ENCODE measurements around the gene RNF212.

Gene RNF212

DNA sequence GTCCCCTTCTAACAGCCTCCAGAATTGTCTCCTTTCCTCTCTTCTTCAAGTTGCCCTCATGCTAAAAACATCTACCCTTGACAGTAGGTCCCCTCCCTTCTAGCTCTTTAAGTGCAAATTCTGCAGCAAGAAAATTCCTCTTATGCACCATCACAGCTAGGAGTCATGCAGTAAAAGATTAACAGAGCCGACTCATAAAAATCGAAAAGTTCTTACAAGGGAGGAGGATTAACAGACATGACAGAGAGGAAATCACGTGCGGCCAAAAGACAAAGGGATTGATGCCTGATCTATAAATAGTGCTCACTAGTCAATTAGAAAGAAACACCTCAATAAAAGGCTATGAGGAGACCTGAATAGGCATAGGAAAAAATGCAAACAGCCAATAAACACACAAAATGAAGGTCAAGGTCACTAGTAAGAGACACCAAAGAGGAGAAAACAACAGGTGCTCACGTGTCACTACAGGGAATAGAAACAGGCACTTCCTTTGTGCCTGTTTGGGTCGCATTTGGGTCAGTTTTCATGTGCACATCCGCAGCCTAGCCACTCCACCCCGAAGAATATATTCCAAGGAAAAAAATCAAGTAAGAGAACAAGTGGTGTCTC, 3.4 kb downstream of the RNF212 start:
- no peak for TF ChIP-seq TAF1 (IDR thresholded peaks at IDR 0.05; ENCODE audit: borderline replicate concordance, insufficient read depth, low read length)
- no peak for TF ChIP-seq REST (IDR thresholded peaks at IDR 0.05; ENCODE audit: insufficient read depth in 1 of 2, low read depth in 2 of 2, low read length in 2 of 2)

DNA sequence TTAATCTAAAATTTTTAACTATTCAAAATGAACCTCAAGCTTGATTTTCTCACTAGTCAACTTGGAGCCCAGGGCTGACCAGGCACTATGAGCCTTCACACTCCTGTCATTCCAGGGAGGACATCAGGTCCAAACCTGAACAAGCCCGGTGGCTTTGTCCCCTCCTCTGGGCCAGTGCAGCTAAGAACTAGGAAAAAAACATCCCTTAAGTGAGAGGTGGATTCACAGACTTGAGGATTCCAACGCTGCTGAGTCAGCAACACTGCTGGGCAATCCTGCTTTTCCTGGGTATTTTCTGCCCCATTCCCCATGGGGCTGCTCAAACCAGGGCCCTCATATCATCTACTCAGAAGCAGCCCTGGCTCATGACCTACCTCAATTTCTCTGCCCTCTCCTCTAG, 4.0 kb downstream of the RNF212 start:
- TF ChIP-seq POLR2AphosphoS5 (IDR thresholded peaks at IDR 0.05; ENCODE audit: low read depth, low read length): no peak

- TF ChIP-seq SIN3A (IDR thresholded peaks at IDR 0.05; ENCODE audit: borderline replicate concordance, insufficient read depth, low read length) (no peak), FOXP2 (optimal IDR thresholded peaks at IDR 0.05; ENCODE audit: borderline replicate concordance, extremely low read depth, extremely low read length, insufficient read depth) (no peak)
Observed at GRCh38 chr4:1105662-1106061, 7.7 kb downstream of the RNF212 start.

DNA sequence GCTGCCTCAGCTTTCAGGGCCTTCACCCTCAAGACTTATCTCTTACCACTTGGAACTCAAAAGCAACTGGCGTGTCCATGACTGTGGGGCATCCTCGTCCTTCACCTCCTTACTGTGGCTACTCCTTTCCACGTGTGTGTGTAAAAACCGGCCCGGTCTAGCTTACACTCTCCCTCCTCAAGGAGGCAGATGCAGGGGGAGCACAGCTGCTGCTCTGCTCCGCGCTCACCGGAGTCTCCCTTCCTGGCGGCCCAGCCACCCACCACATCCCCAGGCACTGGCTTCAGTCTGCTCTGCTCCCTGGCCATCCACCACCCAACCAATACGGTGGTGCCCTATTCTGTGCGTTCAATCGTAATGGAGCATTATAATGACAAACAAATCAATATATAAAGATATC, 8.3 kb downstream of the RNF212 start:
- TF ChIP-seq POLR2AphosphoS5 (IDR thresholded peaks at IDR 0.05; ENCODE audit: low read depth, low read length) (no peak), TAF1 (IDR thresholded peaks at IDR 0.05; ENCODE audit: borderline replicate concordance, insufficient read depth, low read length) (no peak), FOXP2 (optimal IDR thresholded peaks at IDR 0.05; ENCODE audit: borderline replicate concordance, extremely low read depth, extremely low read length, insufficient read depth) (no peak), REST (IDR thresholded peaks at IDR 0.05; ENCODE audit: insufficient read depth in 1 of 2, low read depth in 2 of 2, low read length in 2 of 2) (no peak), SIN3A (IDR thresholded peaks at IDR 0.05; ENCODE audit: borderline replicate concordance, insufficient read depth, low read length) (no peak)

DNA sequence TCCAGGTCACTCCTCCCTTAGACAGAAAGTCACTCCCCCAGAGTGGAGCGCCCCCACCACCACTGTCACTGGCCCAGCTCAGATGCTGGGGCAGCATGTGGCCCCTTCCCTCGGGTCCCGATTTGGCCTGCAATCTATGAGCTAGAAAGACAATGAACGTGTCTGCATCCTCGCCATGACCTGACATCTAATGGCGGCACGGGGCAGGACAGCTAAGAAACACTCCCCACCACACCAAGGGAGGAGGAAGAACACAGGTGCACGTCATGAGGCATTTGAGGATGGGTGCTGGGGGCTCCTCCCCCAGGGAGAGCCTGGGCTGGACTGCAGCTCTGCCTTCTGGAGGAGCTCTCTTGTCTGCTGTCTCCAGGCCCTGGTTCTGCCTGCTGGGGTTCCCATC, 8.7 kb downstream of the RNF212 start:
- TF ChIP-seq SIN3A (IDR thresholded peaks at IDR 0.05; ENCODE audit: borderline replicate concordance, insufficient read depth, low read length) (no peak), TAF1 (IDR thresholded peaks at IDR 0.05; ENCODE audit: borderline replicate concordance, insufficient read depth, low read length) (no peak), POLR2AphosphoS5 (IDR thresholded peaks at IDR 0.05; ENCODE audit: low read depth, low read length) (no peak), REST (IDR thresholded peaks at IDR 0.05; ENCODE audit: insufficient read depth in 1 of 2, low read depth in 2 of 2, low read length in 2 of 2) (no peak), FOXP2 (optimal IDR thresholded peaks at IDR 0.05; ENCODE audit: borderline replicate concordance, extremely low read depth, extremely low read length, insufficient read depth) (no peak)

GRCh38 chr4:1099684-1100335, 13.6 kb downstream of the RNF212 start:
- no peak for TF ChIP-seq FOXP2 (optimal IDR thresholded peaks at IDR 0.05; ENCODE audit: borderline replicate concordance, extremely low read depth, extremely low read length, insufficient read depth)
- TF ChIP-seq REST (IDR thresholded peaks at IDR 0.05; ENCODE audit: insufficient read depth in 1 of 2, low read depth in 2 of 2, low read length in 2 of 2): no peak
- no peak for TF ChIP-seq SIN3A (IDR thresholded peaks at IDR 0.05; ENCODE audit: borderline replicate concordance, insufficient read depth, low read length)
- TF ChIP-seq POLR2AphosphoS5 (IDR thresholded peaks at IDR 0.05; ENCODE audit: low read depth, low read length): no peak
- no peak for TF ChIP-seq TAF1 (IDR thresholded peaks at IDR 0.05; ENCODE audit: borderline replicate concordance, insufficient read depth, low read length)
